Activated CD4-positive, alpha-beta T cell treated with anti-CD3 and anti-CD28 coated beads for 36 hours (primary cell): ENCODE results near the gene ARL14EP. TPM values are rescaled to one million over a fixed set of nuclear protein-coding genes. Genes with fewer than 3 reads are reported as not detected.

Experiments
- ATAC-seq: fragments of 200-7000 bp; cut with Tn5 transposase; one replicate; pipeline ENCODE4 v1.10.0; 2021; ENCODE audit warnings: mild to moderate bottlenecking, moderate library complexity
- CTCF ChIA-PET: fragments of 350-600 bp; sonication (Branson Sonifier 250); formaldehyde crosslinking; loops from one replicate; lab custom pipeline; 2021; ENCODE audit warnings: antibody characterized with exemption; lab: Charles Lee
- POLR2A ChIA-PET: fragments of 350-600 bp; sonication (Branson Sonifier 250); formaldehyde crosslinking; loops from one replicate; lab custom pipeline; 2021; ENCODE audit warnings: antibody characterized with exemption, inconsistent platforms; lab: Charles Lee
- DNase-seq: peaks from one replicate; pipeline ENCODE4 v3.0.0-alpha.2; 2020
- H3K27ac Mint-ChIP-seq: one replicate; pipeline ENCODE4 v1.8.0; 2021; ENCODE audit warnings: mixed read lengths
- H3K27me3 Mint-ChIP-seq: one replicate; pipeline ENCODE4 v1.8.0; 2021; ENCODE audit warnings: mixed read lengths
- H3K36me3 Mint-ChIP-seq: one replicate; pipeline ENCODE4 v1.8.0; 2021; ENCODE audit warnings: low read depth, mixed read lengths
- H3K4me1 Mint-ChIP-seq: one replicate; pipeline ENCODE4 v1.8.0; 2021; ENCODE audit warnings: mixed read lengths
- H3K4me3 Mint-ChIP-seq: one replicate; pipeline ENCODE4 v1.8.0; 2021; ENCODE audit warnings: mild to moderate bottlenecking, moderate library complexity, mixed read lengths
- H3K9me3 Mint-ChIP-seq: one replicate; pipeline ENCODE4 v1.8.0; 2021; ENCODE audit warnings: low read depth, mixed read lengths
- intact Hi-C, 2 experiments: fragments of 100-400 bp; cut with DNase I in 1 of 2; cut with micrococcal nuclease in 1 of 2; formaldehyde crosslinking; loops; one replicate each; pipeline versions ENCODE4 v1.14.2 to v1.15.1; 2022 to 2024; cut with DNase I, micrococcal nuclease
- total RNA-seq, 2 experiments: library from RNA; stranded (reverse); gene quantifications; one replicate each; pipeline ENCODE4 v1.2.3, GENCODE V29; 2021

ARL14EP gene
- total RNA-seq: 10 to 100 TPM; 34.8 to 51.8 TPM

DNA sequence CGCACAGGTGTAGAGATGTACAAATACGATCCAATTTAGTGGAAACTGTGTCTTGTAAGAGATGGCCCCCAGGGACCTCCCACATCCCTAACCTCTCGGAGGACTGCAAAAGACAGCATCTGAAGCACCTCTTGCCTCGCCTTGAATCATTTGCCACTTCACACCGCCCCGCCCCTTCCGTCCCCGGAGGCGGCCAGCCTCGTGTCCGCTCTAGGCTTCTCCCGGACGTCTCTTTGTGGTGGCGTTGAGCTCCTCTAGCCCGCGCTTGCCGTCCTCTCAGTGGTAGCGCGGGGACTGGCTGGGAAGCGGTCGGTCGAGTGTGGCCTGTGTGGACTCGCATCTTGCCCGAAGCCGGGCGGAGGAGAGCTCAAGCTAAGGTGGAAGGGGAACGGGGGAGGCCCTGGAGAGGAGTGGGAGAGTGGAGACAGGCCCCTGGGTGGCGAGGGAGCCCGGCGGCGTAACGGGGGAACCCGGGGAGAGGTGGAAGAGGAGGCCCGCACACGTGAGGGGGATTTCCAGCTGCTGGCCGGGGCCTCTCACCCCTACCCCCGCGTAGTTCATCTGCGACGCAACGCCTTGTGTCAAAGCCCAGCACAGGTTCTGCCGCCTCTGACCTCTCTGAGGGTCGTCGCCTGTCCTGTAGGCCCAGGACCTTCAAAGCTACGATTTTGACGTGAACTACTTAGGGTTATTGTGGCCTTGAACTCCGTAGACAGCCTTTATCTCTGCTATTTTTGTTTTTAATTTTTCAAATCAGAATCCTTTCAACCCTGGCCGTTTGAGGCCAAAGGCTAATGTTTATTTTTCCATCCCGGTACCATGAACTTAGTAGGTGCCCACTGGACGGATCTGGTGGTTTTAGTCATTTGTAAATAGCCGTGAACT is at the start of gene ARL14EP:
ARL14EP (plus strand) TSS at position 279 of the 885 bp plus-strand sequence. CDS start 7,845 bp downstream, outside the sequence.
- peak within 1 kb of the TSS; percentile 100 for H3K27ac Mint-ChIP-seq
- CTCF ChIA-PET: interaction anchor here (0.9 kb wide), 1 partner anchor 250 kb away, joined by 3 read pairs; no protein-coding TSS in a partner anchor
- ATAC-seq (peak; percentile 92), DNase-seq (peak; percentile 94)
- intact Hi-C loops: loop anchor here (5.0 to 10.0 kb wide), 5 partner anchors 1042 to 1772 kb away; partner anchors contain the start of genes DCDC1 (in 2 of the 2), DNAJC24 (in 2 of the 2) and RCN1 (in 1 of the 2)
- H3K36me3 Mint-ChIP-seq: peaks cover 22% of the 10 kb centered on the region
- H3K4me3 Mint-ChIP-seq: peak within 1 kb of the TSS; percentile 94
- POLR2A ChIA-PET: interaction anchor here (0.6 kb wide), 1 partner anchor 546 kb away, joined by 3 read pairs; no protein-coding TSS in a partner anchor
- no peaks in the 10 kb centered on the region for H3K9me3 Mint-ChIP-seq
- H3K4me1 Mint-ChIP-seq: peaks cover 38% of the 10 kb centered on the region
- H3K27me3 Mint-ChIP-seq: peaks cover 6% of the 10 kb centered on the region

- no peaks in the 10 kb centered on the region for H3K36me3 Mint-ChIP-seq
- no peak overlapping the region for H3K4me3 Mint-ChIP-seq
- DNase-seq (no peak), ATAC-seq (no peak)
- H3K9me3 Mint-ChIP-seq: no peaks in the 10 kb centered on the region
- H3K27ac Mint-ChIP-seq: no peak overlapping the region
- H3K27me3 Mint-ChIP-seq: peaks cover 4% of the 10 kb centered on the region
- POLR2A ChIA-PET: no interaction called here
- CTCF ChIA-PET: no interaction called here
- H3K4me1 Mint-ChIP-seq: peaks cover 11% of the 10 kb centered on the region
- intact Hi-C loops: no loop called here
Observed at GRCh38 chr11:30277176-30277575, 45.7 kb upstream of the ARL14EP start.

DNA sequence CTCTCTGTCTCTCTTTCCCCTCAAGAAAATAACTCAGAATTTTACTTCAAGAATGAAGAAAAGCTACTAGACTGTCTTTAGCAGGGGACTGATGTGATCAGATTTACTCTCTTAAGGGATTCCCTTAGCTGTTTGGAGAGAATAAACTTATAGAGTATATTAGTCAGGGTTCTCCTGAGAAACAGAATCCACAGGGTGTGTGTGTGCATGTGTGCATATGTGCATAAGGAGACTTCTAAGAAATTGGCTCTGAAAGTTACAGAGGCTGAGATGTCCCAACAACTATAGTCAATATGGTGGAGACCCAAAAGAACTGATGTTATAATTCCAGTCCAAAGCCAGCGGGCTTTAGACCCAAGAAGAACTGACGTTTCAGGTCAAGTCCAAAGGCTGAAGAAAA is 43.1 kb upstream of the ARL14EP start:
- ChIA-PET POLR2A (interaction anchor here (0.7 kb wide), 1 partner anchor 15 kb away, joined by 6 read pairs; no protein-coding TSS in a partner anchor), CTCF (interaction anchor here (1.1 kb wide), 1 partner anchor 137 kb away, joined by 3 read pairs; no protein-coding TSS in a partner anchor)
- Mint-ChIP-seq H3K36me3 (no peaks in the 10 kb centered on the region), H3K4me1 (peaks cover 17% of the 10 kb centered on the region), H3K27me3 (peaks cover 2% of the 10 kb centered on the region), H3K4me3 (no peak overlapping the region), H3K27ac (no peak overlapping the region), H3K9me3 (no peaks in the 10 kb centered on the region)
- DNase-seq: no peak
- no peak for ATAC-seq
- intact Hi-C loops: no loop called here

DNA sequence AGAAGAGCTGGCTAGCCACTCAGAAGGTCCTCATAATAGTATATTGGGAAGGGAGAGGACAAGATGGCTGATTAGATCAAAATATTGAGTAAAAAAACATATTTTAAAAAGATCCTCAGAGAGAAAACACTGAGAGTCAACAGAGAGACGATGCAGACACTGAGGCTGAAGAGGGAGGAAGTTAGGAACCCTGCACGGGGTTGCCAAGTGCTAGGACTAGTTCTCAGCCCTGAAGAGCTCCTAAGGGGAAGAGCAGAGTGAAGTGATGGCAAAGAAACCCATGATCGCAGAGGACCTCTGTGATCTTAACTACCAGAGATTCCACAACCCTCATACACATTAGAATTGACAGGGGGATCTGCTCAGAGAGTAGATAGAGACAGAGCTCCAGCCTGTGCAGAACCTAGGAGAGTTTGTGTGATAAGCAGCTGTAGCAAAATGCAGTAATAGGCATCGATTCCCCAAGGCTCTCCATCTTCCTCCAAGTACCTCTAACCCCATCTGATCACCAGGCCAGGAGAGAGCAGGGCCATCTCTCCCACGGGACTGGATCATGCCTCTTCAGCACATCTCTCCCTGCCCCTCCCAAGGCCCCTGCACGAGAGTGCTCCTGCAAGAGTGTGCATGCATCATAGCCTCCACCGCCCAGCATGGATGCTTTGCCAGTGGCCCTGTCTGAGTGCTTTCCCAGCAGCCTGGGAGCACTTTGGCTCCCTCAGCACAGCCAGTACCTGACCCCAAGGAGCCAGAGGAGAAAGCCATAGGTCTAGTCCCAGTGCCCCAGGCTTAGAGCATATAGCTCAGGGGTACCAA is 41.2 kb upstream of the ARL14EP start:
- ChIA-PET CTCF (interaction anchor here (0.9 kb wide), 2 partner anchors 85 to 138 kb away, joined by 3 read pairs; no protein-coding TSS in a partner anchor), POLR2A (no interaction called here)
- Mint-ChIP-seq H3K4me3 (no peak overlapping the region), H3K27ac (peak overlapping the region; percentile 21), H3K4me1 (peaks cover 17% of the 10 kb centered on the region), H3K36me3 (no peaks in the 10 kb centered on the region), H3K9me3 (no peaks in the 10 kb centered on the region), H3K27me3 (no peaks in the 10 kb centered on the region)
- ATAC-seq: no peak
- intact Hi-C loops: no loop called here
- peak; percentile 7 for DNase-seq

DNA sequence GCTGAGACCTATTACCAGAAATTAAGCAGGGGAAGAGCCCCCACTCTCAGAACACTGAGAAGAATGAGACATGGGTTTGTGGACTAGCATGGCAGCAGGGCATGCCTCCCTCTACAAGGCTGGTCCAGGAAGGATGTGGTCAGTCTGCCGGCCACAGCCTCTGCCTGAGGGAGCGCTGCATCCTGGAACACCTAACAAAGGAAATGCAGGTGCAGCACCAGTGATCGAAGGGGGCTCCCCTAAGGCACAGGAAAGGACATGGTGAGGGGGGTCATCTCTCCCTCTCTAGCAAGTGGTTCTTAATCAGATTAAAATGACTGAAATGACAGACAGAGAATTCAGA is 40.6 kb upstream of the ARL14EP start:
- peak; percentile 74 for ATAC-seq
- Mint-ChIP-seq H3K27me3 (no peaks in the 10 kb centered on the region), H3K9me3 (no peaks in the 10 kb centered on the region), H3K4me1 (peaks cover 17% of the 10 kb centered on the region), H3K36me3 (no peaks in the 10 kb centered on the region), H3K4me3 (no peak overlapping the region), H3K27ac (peak overlapping the region; percentile 21)
- intact Hi-C loops: no loop called here
- ChIA-PET CTCF (no interaction called here), POLR2A (no interaction called here)
- DNase-seq: peak; percentile 47

- intact Hi-C loops: no loop called here
- Mint-ChIP-seq H3K4me1 (peaks cover 17% of the 10 kb centered on the region), H3K36me3 (no peaks in the 10 kb centered on the region), H3K9me3 (no peaks in the 10 kb centered on the region), H3K27me3 (no peaks in the 10 kb centered on the region), H3K4me3 (no peak overlapping the region), H3K27ac (no peak overlapping the region)
- DNase-seq (no peak), ATAC-seq (no peak)
- ChIA-PET POLR2A (no interaction called here), CTCF (no interaction called here)
Observed at GRCh38 chr11:30284836-30285235, 38.1 kb upstream of the ARL14EP start.

DNA sequence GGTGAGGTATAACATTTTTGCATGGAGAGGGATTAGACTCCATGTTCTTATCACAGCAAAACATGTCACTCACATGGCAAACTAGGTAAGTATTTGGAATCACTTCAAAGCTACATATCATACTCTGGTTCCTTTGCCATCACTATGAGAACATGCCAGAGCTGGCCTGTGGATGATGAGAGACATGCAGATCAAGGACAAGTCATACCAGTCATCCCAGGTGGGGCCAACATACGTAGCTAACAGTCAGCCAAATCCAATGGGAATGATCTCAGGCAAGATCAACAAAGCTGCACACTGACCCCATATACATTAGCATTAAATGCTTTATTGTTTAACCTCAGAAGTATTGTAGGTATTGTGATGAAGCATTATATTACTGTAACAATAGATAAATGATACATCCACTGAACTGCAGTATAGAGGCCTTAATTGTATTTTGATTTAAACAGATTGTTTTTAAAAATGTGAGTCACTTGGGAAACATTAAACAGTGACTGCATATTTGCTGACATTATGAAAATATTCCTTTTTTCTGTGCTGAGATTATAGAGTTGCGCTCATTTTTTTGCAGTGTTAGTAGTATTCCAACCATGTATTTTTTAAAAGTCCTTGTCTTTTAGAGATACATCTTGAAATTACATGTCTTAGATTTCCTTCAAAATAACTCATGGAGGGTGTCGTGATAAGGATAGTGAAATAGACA is 37.3 kb upstream of the ARL14EP start:
- ChIA-PET CTCF (no interaction called here), POLR2A (no interaction called here)
- DNase-seq: no peak
- peaks cover 17% of the 10 kb centered on the region for H3K4me1 Mint-ChIP-seq
- no peaks in the 10 kb centered on the region for H3K27me3 Mint-ChIP-seq
- no peaks in the 10 kb centered on the region for H3K9me3 Mint-ChIP-seq
- no peak overlapping the region for H3K27ac Mint-ChIP-seq
- intact Hi-C loops: no loop called here
- ATAC-seq: no peak
- no peak overlapping the region for H3K4me3 Mint-ChIP-seq
- H3K36me3 Mint-ChIP-seq: no peaks in the 10 kb centered on the region

DNA sequence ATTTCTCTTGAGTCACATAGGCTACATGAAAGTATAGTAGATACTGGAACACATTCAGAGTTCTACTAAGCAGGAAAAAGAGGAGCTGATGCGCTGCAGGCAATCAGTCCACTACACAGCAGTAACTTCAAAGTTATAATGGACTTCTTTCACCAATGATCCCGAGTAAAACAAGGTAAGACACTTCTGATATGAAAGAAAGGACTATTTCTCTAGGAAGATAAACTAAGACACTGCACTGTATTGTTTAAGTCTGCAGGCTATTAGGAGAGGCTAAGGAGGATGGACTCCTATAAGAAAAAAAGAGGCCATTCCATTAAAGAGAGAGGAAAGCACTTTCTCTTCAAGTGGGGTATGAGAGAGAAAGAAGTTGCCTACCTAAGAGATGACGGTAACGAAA is 31.6 kb upstream of the ARL14EP start:
- ChIA-PET POLR2A (no interaction called here), CTCF (no interaction called here)
- Mint-ChIP-seq H3K9me3 (no peaks in the 10 kb centered on the region), H3K4me1 (no peaks in the 10 kb centered on the region), H3K27me3 (peaks cover 3% of the 10 kb centered on the region), H3K27ac (no peak overlapping the region), H3K36me3 (no peaks in the 10 kb centered on the region), H3K4me3 (no peak overlapping the region)
- DNase-seq (no peak), ATAC-seq (no peak)
- intact Hi-C loops: no loop called here

DNA sequence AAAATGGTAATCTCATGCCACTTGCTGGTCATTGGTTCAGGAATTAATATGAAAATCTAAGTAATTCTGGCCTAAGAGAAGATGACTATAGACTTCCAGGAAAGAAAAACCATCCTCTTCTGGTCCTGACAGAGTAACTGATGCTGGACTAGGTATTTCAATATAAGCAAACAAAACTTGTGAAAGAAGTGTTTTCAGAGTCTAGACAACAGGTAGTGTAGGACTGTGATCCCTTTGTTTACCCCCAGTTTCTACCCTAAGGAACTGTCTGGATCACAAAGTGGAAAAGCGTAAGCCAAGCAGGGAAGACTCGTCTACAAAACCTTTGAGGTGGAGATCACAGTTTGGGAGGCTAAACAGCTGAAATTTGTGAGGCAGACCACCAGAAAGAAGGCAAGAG is 30.4 kb upstream of the ARL14EP start:
- intact Hi-C loops: no loop called here
- Mint-ChIP-seq H3K9me3 (no peaks in the 10 kb centered on the region), H3K27ac (no peak overlapping the region), H3K4me1 (no peaks in the 10 kb centered on the region), H3K36me3 (no peaks in the 10 kb centered on the region), H3K27me3 (peaks cover 3% of the 10 kb centered on the region), H3K4me3 (no peak overlapping the region)
- ChIA-PET CTCF (no interaction called here), POLR2A (no interaction called here)
- ATAC-seq: no peak
- no peak for DNase-seq

GRCh38 chr11:30295178-30295885 is 27.6 kb upstream of the ARL14EP start:
- Mint-ChIP-seq H3K27me3 (peaks cover 5% of the 10 kb centered on the region), H3K27ac (no peak overlapping the region), H3K4me3 (no peak overlapping the region), H3K9me3 (no peaks in the 10 kb centered on the region), H3K4me1 (no peaks in the 10 kb centered on the region), H3K36me3 (no peaks in the 10 kb centered on the region)
- no peak for DNase-seq
- no peak for ATAC-seq
- intact Hi-C loops: no loop called here
- CTCF ChIA-PET: no interaction called here
- POLR2A ChIA-PET: no interaction called here

GRCh38 chr11:30304620-30305019 is 18.3 kb upstream of the ARL14EP start:
- Mint-ChIP-seq H3K4me1 (no peaks in the 10 kb centered on the region), H3K27ac (no peak overlapping the region), H3K4me3 (no peak overlapping the region), H3K36me3 (no peaks in the 10 kb centered on the region), H3K9me3 (peaks cover 2% of the 10 kb centered on the region), H3K27me3 (peaks cover 9% of the 10 kb centered on the region)
- intact Hi-C loops: no loop called here
- ChIA-PET POLR2A (no interaction called here), CTCF (no interaction called here)
- DNase-seq: no peak
- no peak for ATAC-seq
